Measurements from ENCODE around the gene ZNF581. TPM values are rescaled to one million over a fixed set of nuclear protein-coding genes. Genes with fewer than 3 reads are reported as not detected.

The ZNF581 gene
- total RNA-seq (10 to 100 TPM; 21.9 to 40.2 (median 34.0) TPM), polyA plus RNA-seq (10 to 100 TPM; 11.2 to 37.0 TPM)
- long read RNA-seq, donor 1, transcript ZNF581-201 (2 exons, 1,298 nt): major isoform, 153 of 164 reads
- long read RNA-seq, donor 1, partial matches to known transcripts: 7 of 164 reads
- long read RNA-seq, donor 1, other reads (novel, unspliced or antisense): 3 of 164 reads
- long read RNA-seq, donor 2, transcript ZNF581-201 (2 exons, 1,298 nt): major isoform, 18 of 21 reads
- long read RNA-seq, donor 2, partial matches to known transcripts: 0 of 21 reads
- long read RNA-seq, donor 2, other reads (novel, unspliced or antisense): 0 of 21 reads
- long read RNA-seq, donor 3, transcript ZNF581-201 (2 exons, 1,298 nt): major isoform, 32 of 43 reads
- long read RNA-seq, donor 3, partial matches to known transcripts: 3 of 43 reads
- long read RNA-seq, donor 3, other reads (novel, unspliced or antisense): 6 of 43 reads

DNA sequence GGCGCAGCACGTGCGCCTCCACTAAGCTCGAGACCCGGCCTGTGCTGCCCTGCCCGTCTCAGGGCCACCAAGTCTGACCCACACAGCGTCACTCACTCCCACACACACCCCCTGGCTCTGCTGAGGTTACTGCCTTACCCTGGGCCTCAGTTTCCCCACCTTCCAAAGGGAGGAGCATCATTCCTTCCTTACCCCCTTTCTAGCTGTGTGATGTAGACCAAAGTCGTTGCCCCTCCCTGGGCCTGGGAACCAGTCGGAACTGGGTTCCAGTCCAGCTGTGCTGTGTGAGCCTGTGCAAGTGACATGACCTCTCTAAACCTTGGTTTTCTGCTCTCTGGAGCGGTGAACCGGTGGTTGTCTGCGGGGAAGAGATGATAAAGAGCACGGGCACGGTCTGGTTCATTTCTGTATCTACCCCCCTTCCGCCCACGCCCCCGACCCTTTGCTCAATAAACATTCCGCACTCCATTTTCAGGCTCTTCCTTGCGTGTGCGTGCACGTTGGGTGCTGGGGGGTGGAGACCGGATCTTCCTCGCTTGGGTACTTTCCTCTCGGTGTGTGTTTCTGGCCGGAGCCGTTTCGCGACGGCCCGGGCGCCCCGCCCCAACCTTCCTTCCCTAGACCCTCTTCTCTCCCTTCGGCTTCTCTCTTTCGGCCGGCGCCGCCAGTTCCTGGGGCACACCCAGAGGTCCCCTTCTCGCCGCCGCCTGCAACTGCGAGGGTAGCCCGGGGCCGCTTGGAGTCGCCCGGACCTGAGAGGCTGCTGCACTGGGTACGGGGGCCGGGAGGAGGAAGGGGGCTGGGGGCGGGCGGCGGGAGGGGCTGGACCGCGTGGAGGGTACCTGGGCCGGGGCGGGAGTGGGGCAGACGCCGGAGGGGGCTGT lies at the start of gene ZNF581:
TSS of gene ZNF581 (plus strand) at position 647 of the 884 bp plus-strand sequence. CDS start 923 bp downstream, outside the sequence.
- WGBS, 3 donors: 1% methylated on average over 47 to 56 of the region's 56 CpGs
- intact Hi-C loops (cut with DNase I): no loop called here
- no peaks in the 10 kb centered on the region for H3K27me3 ChIP-seq
- H3K4me3 ChIP-seq: peak within 1 kb of the TSS; percentile 93
- TF ChIP-seq CTCF (IDR thresholded peaks at IDR 0.05): no peak
- no peak for TF ChIP-seq POLR2A (IDR thresholded peaks at IDR 0.05)
- no peak for TF ChIP-seq EP300 (IDR thresholded peaks at IDR 0.05)
- peaks cover 11% of the 10 kb centered on the region for H3K4me1 ChIP-seq (ENCODE audit: insufficient read depth)
- H3K27ac ChIP-seq: peak within 1 kb of the TSS; percentile 95 to 96
- H3K36me3 ChIP-seq: no peaks in the 10 kb centered on the region
- DNase-seq: peak; percentile 63 to 84 (median 74)
- no peaks in the 10 kb centered on the region for H3K9me3 ChIP-seq

DNA sequence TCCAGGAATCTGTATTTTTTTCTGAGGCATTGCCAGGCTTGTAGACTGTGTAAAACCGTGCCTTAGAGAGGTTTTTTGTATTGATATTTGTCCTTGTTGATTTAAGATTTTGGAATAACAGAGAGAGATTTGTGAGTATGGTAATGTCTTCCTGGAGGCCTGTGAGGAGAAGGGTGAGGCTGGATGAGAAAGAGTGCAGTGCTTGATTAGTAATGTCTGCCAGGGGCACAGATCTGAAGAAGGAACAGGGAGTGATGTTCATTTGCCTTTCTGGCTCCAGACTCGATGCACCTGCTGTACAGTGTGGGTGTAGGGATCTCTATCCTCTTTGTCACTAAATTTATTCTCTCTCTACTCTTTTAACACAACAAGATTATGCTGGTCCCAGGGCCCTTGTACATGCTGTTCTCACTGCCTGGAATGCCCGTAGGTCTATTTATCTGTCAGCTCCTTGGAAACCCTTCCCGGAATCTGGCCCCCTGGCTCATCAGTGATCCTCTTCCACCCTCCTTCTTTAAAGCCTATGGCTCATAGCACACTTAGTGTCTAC lies 48.4 kb upstream of the ZNF581 start:
- Histone ChIP-seq H3K36me3 (no peaks in the 10 kb centered on the region), H3K9me3 (no peaks in the 10 kb centered on the region), H3K4me3 (no peak overlapping the region), H3K27me3 (no peaks in the 10 kb centered on the region), H3K27ac (no peak overlapping the region), H3K4me1 (ENCODE audit: insufficient read depth) (no peaks in the 10 kb centered on the region)
- 82 to 85% (median 84%) methylated on average over 4 of the region's 4 CpGs for WGBS, 3 donors
- no peak for DNase-seq
- intact Hi-C loops (cut with DNase I): no loop called here
- TF ChIP-seq POLR2A (IDR thresholded peaks at IDR 0.05) (no peak), EP300 (IDR thresholded peaks at IDR 0.05) (no peak), CTCF (IDR thresholded peaks at IDR 0.05) (no peak)

- WGBS, 3 donors: 88 to 93% (median 88%) methylated on average over 3 of the region's 3 CpGs
- no peak for DNase-seq
- TF ChIP-seq CTCF (IDR thresholded peaks at IDR 0.05): no peak
- no peak for TF ChIP-seq EP300 (IDR thresholded peaks at IDR 0.05)
- no peak for TF ChIP-seq POLR2A (IDR thresholded peaks at IDR 0.05)
- no peaks in the 10 kb centered on the region for H3K36me3 ChIP-seq
- H3K27ac ChIP-seq: no peak overlapping the region
- H3K4me1 ChIP-seq (ENCODE audit: insufficient read depth): no peaks in the 10 kb centered on the region
- intact Hi-C loops (cut with DNase I): no loop called here
- no peaks in the 10 kb centered on the region for H3K9me3 ChIP-seq
- no peaks in the 10 kb centered on the region for H3K27me3 ChIP-seq
- no peak overlapping the region for H3K4me3 ChIP-seq
These were observed 47.1 kb upstream of the ZNF581 start for GRCh38 chr19:55596304-55596703.

DNA sequence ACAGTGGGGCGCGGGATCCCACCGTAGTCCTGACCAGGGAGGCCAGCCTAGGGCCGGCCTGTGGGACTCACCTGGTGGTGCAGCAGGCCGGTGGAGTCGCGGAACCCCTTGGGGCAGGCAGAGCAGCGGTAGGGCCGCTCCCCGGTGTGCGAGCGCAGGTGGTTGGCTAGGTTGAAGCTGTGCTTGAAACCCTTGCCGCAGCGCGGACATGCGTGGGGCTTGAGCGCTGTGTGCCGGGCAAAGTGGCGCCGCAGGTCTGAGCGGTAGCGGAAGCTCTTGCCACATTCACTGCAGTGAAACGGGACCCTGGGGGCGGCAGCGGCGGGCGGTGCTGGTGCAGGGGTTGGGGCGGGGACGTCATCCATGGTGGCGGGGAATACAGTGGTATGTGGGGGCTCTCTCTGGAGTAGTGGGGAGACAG lies 45.9 kb upstream of the ZNF581 start:
- no peak for TF ChIP-seq POLR2A (IDR thresholded peaks at IDR 0.05)
- TF ChIP-seq EP300 (IDR thresholded peaks at IDR 0.05): no peak
- no peak for TF ChIP-seq CTCF (IDR thresholded peaks at IDR 0.05)
- no peak overlapping the region for H3K4me3 ChIP-seq

More for the DNA sequence above, 45.9 kb upstream of the ZNF581 start:
- Histone ChIP-seq H3K27ac (no peak overlapping the region), H3K9me3 (no peaks in the 10 kb centered on the region), H3K4me1 (ENCODE audit: insufficient read depth) (no peaks in the 10 kb centered on the region), H3K27me3 (no peaks in the 10 kb centered on the region), H3K36me3 (no peaks in the 10 kb centered on the region)
- intact Hi-C loops (cut with DNase I): no loop called here
- DNase-seq: peak in 4 of 5 donors; percentile 44 to 71 (median 64)
- 93 to 96% (median 95%) methylated on average over 30 of the region's 30 CpGs for WGBS, 3 donors

All from ovary (tissue), 10 donors.